Endodermal cell (in vitro differentiated cells): ENCODE results near the gene CST5. TPM values are rescaled to one million over a fixed set of nuclear protein-coding genes. Genes with fewer than 3 reads are reported as not detected.

Experiments
- DNase-seq: peaks from one replicate; pipeline ENCODE4 v3.0.0-alpha.2; 2017
- H3K27ac ChIP-seq: 2 replicates; pipeline ENCODE4 v1.5.1; 2013; ENCODE audit warnings: mild to moderate bottlenecking, low read depth, low read length, moderate library complexity
- H3K27me3 ChIP-seq: 2 replicates; pipeline ENCODE4 v1.6.1; 2013; ENCODE audit warnings: mild to moderate bottlenecking, low read length, moderate library complexity; ENCODE audit not compliant: insufficient read depth, control insufficient read depth, poor library complexity, severe bottlenecking
- H3K36me3 ChIP-seq: 2 replicates; pipeline ENCODE4 v1.7.0; 2013; ENCODE audit warnings: mild to moderate bottlenecking, low read length, moderate library complexity; ENCODE audit not compliant: control insufficient read depth, insufficient read depth
- H3K4me1 ChIP-seq: one replicate; pipeline ENCODE4 v1.7.0; 2013; ENCODE audit warnings: low read length; ENCODE audit not compliant: control insufficient read depth, insufficient read depth
- H3K4me3 ChIP-seq: 2 replicates; pipeline ENCODE4 v1.5.1; 2013; ENCODE audit warnings: mild to moderate bottlenecking, low read length, moderate library complexity
- H3K9ac ChIP-seq: 2 replicates; pipeline ENCODE4 v1.6.1; 2013; ENCODE audit warnings: mild to moderate bottlenecking, low read length, moderate library complexity; ENCODE audit not compliant: poor library complexity, severe bottlenecking; ENCODE audit errors: extremely low read depth
- H3K9me3 ChIP-seq: 2 replicates; pipeline ENCODE4 v1.6.1; 2013; ENCODE audit warnings: mild to moderate bottlenecking, low read length, moderate library complexity; ENCODE audit not compliant: control insufficient read depth
- H3K27ac Mint-ChIP-seq: 2 replicates; pipeline ENCODE4 v1.8.0; 2020; ENCODE audit warnings: mixed read lengths
- H3K27me3 Mint-ChIP-seq: 2 replicates; pipeline ENCODE4 v1.8.0; 2021; ENCODE audit warnings: mild to moderate bottlenecking, mixed read lengths; ENCODE audit not compliant: insufficient read depth
- H3K36me3 Mint-ChIP-seq: 2 replicates; pipeline ENCODE4 v1.8.0; 2020; ENCODE audit warnings: low read depth, mixed read lengths
- H3K4me1 Mint-ChIP-seq: 2 replicates; pipeline ENCODE4 v1.8.0; 2020; ENCODE audit warnings: mixed read lengths
- H3K4me3 Mint-ChIP-seq: 2 replicates; pipeline ENCODE4 v1.8.0; 2020; ENCODE audit warnings: mild to moderate bottlenecking, moderate library complexity, mixed read lengths
- H3K9me3 Mint-ChIP-seq: 2 replicates; pipeline ENCODE4 v1.8.0; 2020; ENCODE audit warnings: mild to moderate bottlenecking, mixed read lengths
- CTCF ChIP-seq: fragments of 200-600 bp; sonication (generic); conservative IDR thresholded peaks from 2 replicates; pipeline ENCODE4 v1.5.0; 2021; ENCODE audit warnings: antibody characterized with exemption, mild to moderate bottlenecking
- WGBS, 2 experiments: methylation state at CpG; one replicate each; pipeline versions ENCODE4 v1.1.5 to v1.1.7; 2013; ENCODE audit warnings: missing lambda C conversion rate in 2 of 2, mixed read lengths in 1 of 2; ENCODE audit not compliant: insufficient coverage in 1 of 2, insufficient read length in 1 of 2; 5-methylcytosine and 5-hydroxymethylcytosine counted together
- total RNA-seq, 2 donors: library from RNA; stranded (reverse); fragmentation: NEBNext Ultra II Directional in 1 of 2; extraction: Animal tissue kit (Norgen Biotek cat#: 25700) in 1 of 2; gene quantifications; 2 replicates in 1 of 2; 3 replicates in 1 of 2; pipeline ENCODE4 v1.2.1, GENCODE V29; 2021

The CST5 gene
- total RNA-seq, 2 donors from 2014 or later: not detected

GRCh38 chr20:23884136-23884770, 4.7 kb upstream of the CST5 start:
- peak overlapping the region; percentile 7 for H3K27ac Mint-ChIP-seq
- peaks cover 18% of the 10 kb centered on the region for H3K4me1 Mint-ChIP-seq
- no peak overlapping the region for H3K4me3 ChIP-seq
- H3K9me3 ChIP-seq: no peaks in the 10 kb centered on the region
- H3K4me1 ChIP-seq: peaks cover 9% of the 10 kb centered on the region
- TF ChIP-seq CTCF: no peak
- no peak overlapping the region for H3K9ac ChIP-seq
- no peaks in the 10 kb centered on the region for H3K36me3 Mint-ChIP-seq
- no peaks in the 10 kb centered on the region for H3K27me3 ChIP-seq
- no peak for DNase-seq
- no peaks in the 10 kb centered on the region for H3K36me3 ChIP-seq
- H3K9me3 Mint-ChIP-seq: no peaks in the 10 kb centered on the region
- H3K4me3 Mint-ChIP-seq: no peak overlapping the region
- WGBS, 2 experiments: 89 to 92% methylated on average over 4 to 5 of the region's 5 CpGs
- no peaks in the 10 kb centered on the region for H3K27me3 Mint-ChIP-seq
- H3K27ac ChIP-seq: no peak overlapping the region

- H3K27me3 Mint-ChIP-seq: no peaks in the 10 kb centered on the region
- Histone ChIP-seq H3K36me3 (no peaks in the 10 kb centered on the region), H3K9me3 (no peaks in the 10 kb centered on the region), H3K9ac (no peak overlapping the region), H3K27me3 (no peaks in the 10 kb centered on the region), H3K27ac (no peak overlapping the region), H3K4me1 (peaks cover 9% of the 10 kb centered on the region), H3K4me3 (no peak overlapping the region)
- 67 to 83% methylated on average over 1 to 6 of the region's 6 CpGs for WGBS, 2 experiments
- DNase-seq: no peak
- H3K27ac Mint-ChIP-seq: no peak overlapping the region
- H3K4me3 Mint-ChIP-seq: no peak overlapping the region
- H3K36me3 Mint-ChIP-seq: no peaks in the 10 kb centered on the region
- no peaks in the 10 kb centered on the region for H3K9me3 Mint-ChIP-seq
- H3K4me1 Mint-ChIP-seq: peaks cover 18% of the 10 kb centered on the region
- no peak for TF ChIP-seq CTCF
Observed at GRCh38 chr20:23881371-23881770, 1.8 kb upstream of the CST5 start.

- peaks cover 9% of the 10 kb centered on the region for H3K4me1 ChIP-seq
- H3K27ac ChIP-seq: no peak overlapping the region
- no peaks in the 10 kb centered on the region for H3K36me3 ChIP-seq
- Mint-ChIP-seq H3K36me3 (no peaks in the 10 kb centered on the region), H3K27me3 (no peaks in the 10 kb centered on the region), H3K4me1 (peaks cover 21% of the 10 kb centered on the region), H3K4me3 (no peak overlapping the region), H3K9me3 (no peaks in the 10 kb centered on the region), H3K27ac (no peak overlapping the region)
- TF ChIP-seq CTCF: no peak
- WGBS, 2 experiments: 94 to 95% methylated on average over 2 to 4 of the region's 4 CpGs
- DNase-seq: no peak
- no peaks in the 10 kb centered on the region for H3K27me3 ChIP-seq
- H3K9me3 ChIP-seq: no peaks in the 10 kb centered on the region
- no peak overlapping the region for H3K9ac ChIP-seq
- H3K4me3 ChIP-seq: no peak overlapping the region
Observed at GRCh38 chr20:23880417-23880816, 869 bp upstream of the CST5 start.
